ENCODE data around the gene ZFYVE27.

- TF ChIP-seq CEBPB (IDR thresholded peaks at IDR 0.05) (no peak), TEAD4 (IDR thresholded peaks at IDR 0.05) (no peak), EP300 (IDR thresholded peaks at IDR 0.05; ENCODE audit: borderline replicate concordance) (no peak), YY1 (IDR thresholded peaks at IDR 0.05; ENCODE audit: low read depth) (no peak)
- TF ChIP-seq, protein P1, sequence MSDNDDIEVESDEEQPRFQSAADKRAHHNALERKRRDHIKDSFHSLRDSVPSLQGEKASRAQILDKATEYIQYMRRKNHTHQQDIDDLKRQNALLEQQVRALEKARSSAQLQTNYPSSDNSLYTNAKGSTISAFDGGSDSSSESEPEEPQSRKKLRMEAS (IDR thresholded peaks at IDR 0.05), result no peak
These were observed 45.7 kb downstream of the ZFYVE27 start for GRCh38 chr10:97782455-97783228.
